GM18873 (cell line): ENCODE results near the gene RPL23.

Source experiments
- ATAC-seq: cut with Tn5 transposase; IDR thresholded peaks from one replicate; pipeline ENCODE4 v1.9.1; 2021; ENCODE audit warnings: mild to moderate bottlenecking, moderate library complexity, moderate number of reproducible peaks; ENCODE audit not compliant: unreplicated experiment, low FRiP score

Gene RPL23

GRCh38 chr17:38800237-38800760 lies 53.2 kb downstream of the RPL23 start:
- ATAC-seq = no peak

DNA sequence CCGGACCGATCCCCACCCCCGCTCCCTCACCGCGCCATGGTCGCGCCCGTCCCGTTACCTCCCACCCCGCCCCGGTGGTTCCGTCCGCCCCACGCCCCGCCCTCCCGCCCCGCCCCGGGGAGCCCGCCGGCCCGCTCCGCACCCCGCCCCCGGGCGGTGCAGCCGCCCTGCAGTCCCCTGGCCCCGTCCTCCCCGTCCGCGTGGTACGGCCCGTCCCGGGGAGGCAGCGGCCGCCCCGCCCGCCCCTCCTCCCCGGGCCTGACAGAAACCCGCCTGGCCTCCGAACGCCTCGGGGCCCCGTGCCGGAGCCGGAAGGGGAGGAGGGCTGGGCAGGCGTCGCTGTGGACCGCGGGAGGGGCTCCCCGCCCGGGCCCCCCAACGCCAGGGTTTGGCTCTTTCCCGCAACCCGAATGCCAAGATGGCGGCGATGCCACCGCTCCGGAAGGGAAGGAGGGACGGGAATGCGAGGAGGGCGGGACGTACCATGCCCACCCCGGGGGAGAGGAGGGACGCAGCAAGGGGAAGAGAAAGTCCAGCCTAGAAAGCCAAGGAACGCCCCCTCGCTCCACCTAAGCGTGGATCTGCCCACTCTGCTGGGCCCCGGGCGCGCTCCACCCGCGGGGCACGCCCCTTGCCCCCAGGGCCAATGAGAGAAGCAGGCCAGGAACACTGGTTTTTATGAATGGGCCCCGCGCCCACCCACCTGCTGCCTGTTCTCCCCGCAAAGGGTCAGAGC lies 53.9 kb downstream of the RPL23 start, which contains the start of gene PIP4K2B:
TSS of gene PIP4K2B (minus strand) at position 56 of the 736 bp plus-strand sequence. CDS start 132 bp downstream, outside the sequence.
- peak; percentile 85 for ATAC-seq

DNA sequence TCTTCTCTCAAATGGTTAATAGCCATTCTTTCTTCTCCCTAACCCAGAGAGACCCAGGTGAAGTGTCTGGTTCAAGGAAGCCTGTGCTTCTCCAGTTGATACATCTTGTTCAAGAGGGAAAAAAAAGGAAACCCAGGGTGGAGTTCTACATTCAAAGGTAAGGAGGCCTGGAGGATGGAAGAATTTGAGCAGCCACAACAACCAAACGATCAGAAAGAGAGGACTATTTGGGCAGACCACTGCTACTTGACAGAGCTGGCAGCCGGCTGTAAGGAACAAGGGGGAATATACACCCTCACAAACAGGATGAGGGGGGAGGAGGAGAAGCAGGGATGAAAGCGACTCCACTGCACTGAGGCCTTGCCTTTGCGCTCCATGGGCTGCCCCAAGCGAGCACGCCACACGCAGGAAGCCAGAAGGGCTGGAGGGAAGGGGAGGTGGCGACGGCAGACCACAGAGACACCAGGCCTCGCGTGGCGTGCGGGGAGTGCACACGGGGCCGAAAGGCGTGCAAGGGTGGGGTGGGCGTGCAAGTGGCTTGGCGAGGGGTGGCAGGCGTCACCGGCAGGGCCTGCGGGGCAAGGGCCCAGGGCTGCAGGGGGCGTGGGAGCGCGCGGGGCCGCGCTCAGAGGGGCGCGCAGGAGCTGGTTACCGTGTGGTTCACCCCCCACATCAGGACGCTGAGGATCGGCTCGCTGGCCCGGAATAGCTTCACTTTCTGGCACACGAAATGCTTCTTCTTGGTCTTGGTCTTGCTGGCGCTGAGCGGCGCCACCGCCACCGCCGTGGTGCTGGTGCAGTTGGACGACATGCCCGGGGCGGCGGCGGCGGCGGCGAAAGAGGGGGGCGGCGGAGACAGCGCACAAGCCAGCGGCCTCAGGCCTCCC lies 54.7 kb downstream of the RPL23 start:
- peak; percentile 2 for ATAC-seq
